ENCODE results near the gene COMMD3. TPM values are rescaled to one million over a fixed set of nuclear protein-coding genes. Genes with fewer than 3 reads are reported as not detected.

COMMD3 gene
- total RNA-seq, 2 donors from 2014 or later = 30.7 to 38.8 TPM

DNA sequence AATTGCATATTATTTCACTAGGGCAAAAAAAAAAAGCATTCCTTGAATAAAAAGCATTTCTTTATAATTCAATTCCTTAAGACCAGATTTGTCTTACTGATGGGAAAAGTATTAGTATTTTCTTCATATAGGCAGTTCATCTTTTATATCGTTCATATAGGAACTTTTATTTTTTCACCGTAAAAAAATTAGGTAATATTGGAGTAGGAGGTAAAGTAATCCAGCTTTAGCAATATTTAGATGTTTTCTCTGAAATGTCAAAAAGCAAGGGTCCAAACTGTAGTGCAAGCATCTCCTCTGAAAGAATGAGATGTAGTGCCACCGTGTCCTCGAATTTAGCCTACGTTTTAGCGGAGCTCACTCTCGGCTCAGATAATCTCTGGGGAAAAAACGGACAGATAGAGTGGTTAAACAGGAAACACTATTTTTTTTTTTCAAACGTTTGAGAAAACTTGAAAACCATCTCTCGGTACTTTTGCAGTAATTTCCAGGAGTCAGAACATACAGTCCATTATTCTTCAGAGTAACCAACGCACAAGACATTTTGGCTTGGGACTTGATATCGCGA lies 23.7 kb downstream of the COMMD3 start:
- H3K4me3 ChIP-seq = peak overlapping the region; percentile 76 to 84
- intact Hi-C loops (cut with DNase I) = loop anchor here (10.0 kb wide), 2 partner anchors 95 to 375 kb away; partner anchors contain the start of gene PIP4K2A
- no peaks in the 10 kb centered on the region for H3K9me3 ChIP-seq
- WGBS = 2% methylated on average over 13 of the region's 13 CpGs
- peaks cover 25% of the 10 kb centered on the region for H3K27me3 ChIP-seq (replicated peaks; ENCODE audit: insufficient read depth)
- H3K4me1 ChIP-seq (replicated peaks) = peaks cover 12% of the 10 kb centered on the region
- peak overlapping the region; percentile 92 to 96 for H3K27ac ChIP-seq
- TF ChIP-seq CTCF (IDR thresholded peaks at IDR 0.05) = no peak
- H3K36me3 ChIP-seq = no peaks in the 10 kb centered on the region
- no peak for DNase-seq (ENCODE audit: low spot score)

DNA sequence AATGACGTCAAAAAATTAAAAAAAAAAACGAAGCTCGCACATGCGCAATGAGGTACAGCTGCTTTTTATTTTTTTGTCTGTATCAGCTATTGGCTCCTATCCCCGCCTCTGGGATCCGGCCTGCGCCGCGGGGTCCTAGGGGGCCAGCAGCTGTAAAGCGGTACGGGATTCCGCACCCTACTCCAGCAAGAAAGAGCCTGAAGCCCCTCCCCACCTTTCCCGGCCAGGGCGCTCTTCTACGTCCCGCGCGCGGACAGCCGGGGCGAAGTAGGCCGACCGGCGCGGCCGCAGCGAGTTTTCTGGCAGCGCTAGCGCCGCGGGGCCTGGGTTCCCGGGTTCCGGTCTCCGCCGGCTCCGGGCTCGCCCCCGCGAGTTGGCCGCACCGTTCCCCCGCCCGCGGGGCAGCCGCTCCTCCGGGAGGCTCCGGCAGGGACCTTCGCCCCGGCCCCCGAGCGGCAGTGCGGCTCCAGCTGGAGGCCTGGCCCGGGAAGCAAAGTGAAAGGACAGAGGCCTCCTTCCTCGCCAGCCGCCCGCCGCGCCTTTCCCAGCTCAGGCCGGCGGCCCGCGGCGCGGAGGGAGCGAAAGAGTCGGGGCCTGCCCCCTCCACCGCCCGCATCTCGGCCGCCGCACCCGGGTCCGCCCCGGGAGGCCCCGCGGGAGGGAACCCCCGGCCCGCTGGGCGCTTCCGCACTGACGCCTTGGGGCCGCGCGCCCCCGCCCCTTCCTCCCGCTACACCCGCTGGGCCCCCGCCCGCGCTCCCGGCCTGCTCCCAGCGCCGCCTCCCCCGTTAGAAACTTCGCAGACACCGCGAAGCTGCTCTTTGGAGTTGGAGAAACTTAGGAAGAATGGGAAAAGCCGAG lies 24.4 kb downstream of the COMMD3 start:
- peaks cover 9% of the 10 kb centered on the region for H3K4me1 ChIP-seq (replicated peaks)
- H3K36me3 ChIP-seq = no peaks in the 10 kb centered on the region
- WGBS = 1% methylated on average over 28 of the region's 98 CpGs
- peaks cover 27% of the 10 kb centered on the region for H3K27me3 ChIP-seq (replicated peaks; ENCODE audit: insufficient read depth)
- DNase-seq (ENCODE audit: low spot score) = peak; percentile 53
- no peaks in the 10 kb centered on the region for H3K9me3 ChIP-seq
- peak overlapping the region; percentile 92 to 96 for H3K27ac ChIP-seq
- H3K4me3 ChIP-seq = peak overlapping the region; percentile 76 to 84
- intact Hi-C loops (cut with DNase I) = loop anchor here (10.0 kb wide), 2 partner anchors 94 to 374 kb away; partner anchors contain the start of gene PIP4K2A
- no peak for TF ChIP-seq CTCF (IDR thresholded peaks at IDR 0.05)
- TF ChIP-seq POLR2A (IDR thresholded peaks at IDR 0.05) = peak; percentile 13
- TF ChIP-seq POLR2AphosphoS5 (IDR thresholded peaks at IDR 0.05) = peak; percentile 93

DNA sequence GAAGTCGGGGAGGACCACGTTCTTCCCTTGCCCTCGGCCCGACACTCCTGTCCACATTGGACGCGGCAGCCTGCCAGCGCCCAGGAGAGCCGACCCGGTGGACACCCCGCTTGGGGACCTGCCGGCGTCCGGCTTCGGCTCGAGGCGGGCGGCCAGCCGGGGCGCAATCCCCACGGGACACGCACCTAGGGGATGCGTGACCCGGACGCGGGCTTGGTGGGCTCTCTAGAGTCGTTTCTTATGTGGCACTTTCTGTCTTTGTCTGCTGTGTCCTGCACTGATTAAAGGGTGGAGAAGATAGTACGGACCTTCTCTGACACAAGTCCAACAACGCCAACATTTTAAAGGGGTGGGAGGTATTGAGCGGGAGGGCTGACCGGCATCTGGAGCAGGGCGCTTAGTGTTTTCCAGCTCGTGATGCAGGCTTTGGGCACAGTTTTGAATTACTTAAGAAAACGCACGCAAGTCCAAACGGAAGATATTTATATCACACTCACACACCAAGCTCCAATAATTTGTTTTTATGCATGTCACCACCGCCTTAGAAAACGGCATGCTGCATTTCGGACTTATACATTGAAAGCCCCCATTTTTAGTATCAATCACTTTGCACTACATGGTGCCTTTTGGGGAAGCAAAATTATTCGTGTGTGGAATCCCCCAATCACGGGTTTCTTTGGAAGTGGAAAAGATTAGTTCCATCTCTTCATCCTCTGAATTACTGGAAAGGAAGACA lies 25.2 kb downstream of the COMMD3 start:
- Histone ChIP-seq H3K4me1 (replicated peaks) (peaks cover 2% of the 10 kb centered on the region), H3K9me3 (no peaks in the 10 kb centered on the region), H3K27ac (peak overlapping the region; percentile 92 to 96), H3K36me3 (no peaks in the 10 kb centered on the region), H3K4me3 (peak overlapping the region; percentile 76 to 84), H3K27me3 (replicated peaks; ENCODE audit: insufficient read depth) (peaks cover 27% of the 10 kb centered on the region)
- DNase-seq (ENCODE audit: low spot score) = no peak
- peak; percentile 4 for TF ChIP-seq POLR2AphosphoS5 (IDR thresholded peaks at IDR 0.05)
- no peak for TF ChIP-seq POLR2A (IDR thresholded peaks at IDR 0.05)
- 3% methylated on average over 40 of the region's 40 CpGs for WGBS
- intact Hi-C loops (cut with DNase I) = loop anchor here (10.0 kb wide), 2 partner anchors 93 to 373 kb away; partner anchors contain the start of gene PIP4K2A

- intact Hi-C loops (cut with DNase I) = loop anchor here (10.0 kb wide), 2 partner anchors 93 to 373 kb away; partner anchors contain the start of gene PIP4K2A
These were observed 25.7 kb downstream of the COMMD3 start for GRCh38 chr10:22341926-22342196.

More at GRCh38 chr10:22341926-22342196, 25.7 kb downstream of the COMMD3 start:
- Histone ChIP-seq H3K9me3 (no peaks in the 10 kb centered on the region), H3K36me3 (no peaks in the 10 kb centered on the region), H3K4me3 (no peak overlapping the region), H3K27me3 (replicated peaks; ENCODE audit: insufficient read depth) (peaks cover 23% of the 10 kb centered on the region), H3K4me1 (replicated peaks) (no peaks in the 10 kb centered on the region), H3K27ac (no peak overlapping the region)
- no peak for DNase-seq (ENCODE audit: low spot score)
- WGBS = 46% methylated on average over 3 of the region's 3 CpGs
- TF ChIP-seq CTCF (IDR thresholded peaks at IDR 0.05) (no peak), POLR2AphosphoS5 (IDR thresholded peaks at IDR 0.05) (no peak), POLR2A (IDR thresholded peaks at IDR 0.05) (no peak)
